ENCODE results near the gene CEBPB.
A peak's percentile ranks its signal among the peaks of the same experiment; 100 is the strongest.

Gene CEBPB

DNA sequence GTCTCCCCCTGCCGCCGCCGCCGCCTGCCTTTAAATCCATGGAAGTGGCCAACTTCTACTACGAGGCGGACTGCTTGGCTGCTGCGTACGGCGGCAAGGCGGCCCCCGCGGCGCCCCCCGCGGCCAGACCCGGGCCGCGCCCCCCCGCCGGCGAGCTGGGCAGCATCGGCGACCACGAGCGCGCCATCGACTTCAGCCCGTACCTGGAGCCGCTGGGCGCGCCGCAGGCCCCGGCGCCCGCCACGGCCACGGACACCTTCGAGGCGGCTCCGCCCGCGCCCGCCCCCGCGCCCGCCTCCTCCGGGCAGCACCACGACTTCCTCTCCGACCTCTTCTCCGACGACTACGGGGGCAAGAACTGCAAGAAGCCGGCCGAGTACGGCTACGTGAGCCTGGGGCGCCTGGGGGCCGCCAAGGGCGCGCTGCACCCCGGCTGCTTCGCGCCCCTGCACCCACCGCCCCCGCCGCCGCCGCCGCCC is 474 bp downstream of the CEBPB start:
- H3K4me3 ChIP-seq (ENCODE audit: low read length), result peak overlapping the region; percentile 100
- no peak for TF ChIP-seq CTCF (conservative IDR thresholded peaks at IDR 0.05; ENCODE audit: low read length)
- DNase-seq (ENCODE audit: low read depth), result no peak

DNA sequence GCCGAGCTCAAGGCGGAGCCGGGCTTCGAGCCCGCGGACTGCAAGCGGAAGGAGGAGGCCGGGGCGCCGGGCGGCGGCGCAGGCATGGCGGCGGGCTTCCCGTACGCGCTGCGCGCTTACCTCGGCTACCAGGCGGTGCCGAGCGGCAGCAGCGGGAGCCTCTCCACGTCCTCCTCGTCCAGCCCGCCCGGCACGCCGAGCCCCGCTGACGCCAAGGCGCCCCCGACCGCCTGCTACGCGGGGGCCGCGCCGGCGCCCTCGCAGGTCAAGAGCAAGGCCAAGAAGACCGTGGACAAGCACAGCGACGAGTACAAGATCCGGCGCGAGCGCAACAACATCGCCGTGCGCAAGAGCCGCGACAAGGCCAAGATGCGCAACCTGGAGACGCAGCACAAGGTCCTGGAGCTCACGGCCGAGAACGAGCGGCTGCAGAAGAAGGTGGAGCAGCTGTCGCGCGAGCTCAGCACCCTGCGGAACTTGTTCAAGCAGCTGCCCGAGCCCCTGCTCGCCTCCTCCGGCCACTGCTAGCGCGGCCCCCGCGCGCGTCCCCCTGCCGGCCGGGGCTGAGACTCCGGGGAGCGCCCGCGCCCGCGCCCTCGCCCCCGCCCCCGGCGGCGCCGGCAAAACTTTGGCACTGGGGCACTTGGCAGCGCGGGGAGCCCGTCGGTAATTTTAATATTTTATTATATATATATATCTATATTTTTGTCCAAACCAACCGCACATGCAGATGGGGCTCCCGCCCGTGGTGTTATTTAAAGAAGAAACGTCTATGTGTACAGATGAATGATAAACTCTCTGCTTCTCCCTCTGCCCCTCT is 1.1 kb downstream of the CEBPB start:
- TF ChIP-seq CTCF (conservative IDR thresholded peaks at IDR 0.05; ENCODE audit: low read length), result no peak
- peak overlapping the region; percentile 100 for H3K4me3 ChIP-seq (ENCODE audit: low read length)
- peak; percentile 43 for DNase-seq (ENCODE audit: low read depth)

GRCh38 chr20:50192364-50193198 is 2.0 kb downstream of the CEBPB start:
- H3K4me3 ChIP-seq (ENCODE audit: low read length), result peak overlapping the region; percentile 100
- peak; percentile 95 for DNase-seq (ENCODE audit: low read depth)
- no peak for TF ChIP-seq CTCF (conservative IDR thresholded peaks at IDR 0.05; ENCODE audit: low read length)

GRCh38 chr20:50193199-50193835 is 2.7 kb downstream of the CEBPB start:
- H3K4me3 ChIP-seq (ENCODE audit: low read length), result peak overlapping the region; percentile 100
- DNase-seq (ENCODE audit: low read depth), result peak; percentile 82

DNA sequence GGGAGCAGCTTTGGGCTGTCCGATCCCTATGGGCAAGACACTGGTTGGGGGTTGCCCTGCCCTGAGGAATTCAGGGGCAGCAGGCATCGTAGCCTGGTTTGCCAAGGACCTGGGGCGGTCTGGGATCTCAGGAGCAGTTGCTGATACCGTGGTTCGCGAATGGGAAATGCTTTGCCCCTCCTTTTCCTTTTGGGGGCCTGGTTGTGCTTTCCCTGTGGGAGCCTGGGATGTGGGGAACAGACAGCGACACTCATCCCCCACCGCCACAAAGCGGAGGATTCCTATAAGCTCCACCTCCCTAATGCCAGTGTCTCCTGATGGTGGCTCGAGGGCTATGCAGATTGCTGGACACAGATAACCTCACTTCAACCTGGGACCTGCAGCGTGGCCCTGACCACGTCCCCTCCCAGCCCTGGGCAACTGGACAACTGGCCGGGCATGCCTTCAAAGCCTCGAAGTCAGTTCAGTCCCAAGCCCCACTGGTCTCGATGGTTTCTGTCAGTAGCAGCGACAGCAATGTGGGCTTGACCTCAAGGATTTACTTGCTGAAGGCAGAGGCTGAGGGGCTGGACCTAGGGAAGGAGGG is 3.3 kb downstream of the CEBPB start:
- peak; percentile 56 for DNase-seq (ENCODE audit: low read depth)
- 0 out of 2 replicates have a peak, but pooled peaks have one; percentile 2 for TF ChIP-seq CTCF (conservative IDR thresholded peaks at IDR 0.05; ENCODE audit: low read length)
- H3K4me3 ChIP-seq (ENCODE audit: low read length), result peak overlapping the region; percentile 100

More at GRCh38 chr20:50193199-50193835, 2.7 kb downstream of the CEBPB start:
- peak; percentile 1; the same call in 1 of the 2 replicates for TF ChIP-seq CTCF (conservative IDR thresholded peaks at IDR 0.05; ENCODE audit: low read length)

DNA sequence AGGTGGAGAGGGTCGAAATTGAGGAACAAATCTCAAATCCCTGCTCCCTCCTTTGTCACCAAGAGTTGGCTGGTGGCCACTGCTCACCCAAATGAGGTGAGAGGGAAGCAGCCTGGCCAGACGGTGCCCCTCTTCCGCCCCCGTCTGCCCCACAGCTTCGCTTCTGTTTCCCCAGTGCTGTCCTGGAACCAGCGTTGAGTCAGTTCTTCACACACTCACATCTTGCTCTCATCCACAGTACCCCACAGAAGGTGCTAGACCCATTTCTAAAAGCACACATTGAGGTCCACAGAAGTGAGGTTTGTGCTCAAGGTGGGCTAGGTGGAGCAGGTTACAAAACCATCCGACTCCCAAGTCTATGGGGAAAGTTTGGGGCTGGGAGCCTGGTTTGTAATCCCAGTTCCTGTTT is 3.8 kb downstream of the CEBPB start:
- TF ChIP-seq CTCF (conservative IDR thresholded peaks at IDR 0.05; ENCODE audit: low read length), result no peak
- peak; percentile 29 for DNase-seq (ENCODE audit: low read depth)
- peak overlapping the region; percentile 100 for H3K4me3 ChIP-seq (ENCODE audit: low read length)
